HCT116 (cell line): Measurements from ENCODE around the gene DAAM1. TPM values are rescaled to one million over a fixed set of nuclear protein-coding genes. Genes with fewer than 3 reads are reported as not detected.

Source experiments
- ATAC-seq: fragments of 200-7000 bp; cut with Tn5 transposase; 2 replicates; pipeline ENCODE4 v1.9.1; 2020; ENCODE audit warnings: mild to moderate bottlenecking, moderate library complexity
- BruUV-seq: library from RNA; stranded (reverse); fragments of 400-500 nt; replicated peaks from 2 replicates; lab custom pipeline; 2021; lab: Mats Ljungman, UMichigan
- CTCF ChIA-PET: fragments of 300-600 bp; sonication (Branson Sonifier 250); formaldehyde crosslinking; loops from one replicate; lab custom pipeline; 2021; ENCODE audit warnings: antibody characterized with exemption; lab: Charles Lee
- POLR2A ChIA-PET: fragments of 300-600, 350-600 bp; sonication (Branson Sonifier 250); formaldehyde crosslinking; loops from one replicate; lab custom pipeline; 2021; ENCODE audit warnings: antibody characterized with exemption; lab: Charles Lee
- RAD21 ChIA-PET, 2 experiments: fragments of 300-600 bp; sonication (Branson Sonifier 250); formaldehyde crosslinking; loops; one replicate each; lab custom pipeline; 2023; ENCODE audit warnings: low total read pairs in 2 of 2; ENCODE audit not compliant: uncharacterized antibody in 2 of 2, unreplicated experiment in 2 of 2, low non-redundant PET in 1 of 2; lab: Charles Lee
- DNase-seq: peaks from one replicate; pipeline ENCODE4 v3.0.0-alpha.2; 2010; ENCODE audit warnings: low read depth, low spot score
- H2AFZ ChIP-seq: fragments of 200-600 bp; shearing (Covaris generic), sonication (generic); 2 replicates; pipeline ENCODE4 v1.6.1; 2017; ENCODE audit warnings: low read depth, mixed run types, mixed read lengths, antibody characterized with exemption, low read length; ENCODE audit not compliant: poor library complexity, severe bottlenecking
- H3K27ac ChIP-seq: 2 replicates; pipeline ENCODE4 v1.5.1; 2012; ENCODE audit warnings: low read depth, low read length
- H3K27me3 ChIP-seq: fragments of 200-600 bp; sonication (generic); 2 replicates; pipeline ENCODE4 v1.6.1; 2016; ENCODE audit warnings: mixed run types, low read length, mixed read lengths; ENCODE audit not compliant: insufficient read depth
- H3K36me3 ChIP-seq, 2 experiments: fragments of 200-500 bp in 1 of 2; fragments of 200-600 bp in 1 of 2; sonication (Bioruptor generic) in 1 of 2; sonication (generic) in 1 of 2; 2 replicates each; pipeline versions ENCODE4 v1.5.1 to v1.6.1; 2014 to 2016; ENCODE audit warnings: low read length in 2 of 2, inconsistent platforms in 1 of 2, mixed read lengths in 1 of 2, mixed run types in 1 of 2; ENCODE audit not compliant: insufficient read depth in 2 of 2, control insufficient read depth in 1 of 2
- H3K4me1 ChIP-seq, 2 experiments: fragments of 200-600 bp in 1 of 2; sonication (generic) in 1 of 2; 2 replicates each; pipeline versions ENCODE4 v1.5.1 to v1.6.1; 2012 to 2017; ENCODE audit warnings: low read length in 2 of 2, inconsistent platforms in 1 of 2, mild to moderate bottlenecking in 1 of 2, mixed read lengths in 1 of 2, mixed run types in 1 of 2, moderate library complexity in 1 of 2; ENCODE audit not compliant: insufficient read depth in 2 of 2, control insufficient read depth in 1 of 2
- H3K4me2 ChIP-seq: fragments of 200-600 bp; sonication (generic); 2 replicates; pipeline ENCODE4 v1.6.1; 2017; ENCODE audit warnings: mixed run types, low read length, mixed read lengths
- H3K4me3 ChIP-seq, 2 experiments: fragments of 200-600 bp in 1 of 2; sonication (generic) in 1 of 2; replicated peaks in 1 of 2; 2 replicates each; pipeline ENCODE4 v1.5.1; 2011 to 2016; ENCODE audit warnings: low read length in 2 of 2, control low read depth in 1 of 2, low read depth in 1 of 2, mild to moderate bottlenecking in 1 of 2, mixed read lengths in 1 of 2, mixed run types in 1 of 2
- H3K79me2 ChIP-seq: fragments of 200-600 bp; sonication (generic); 2 replicates; pipeline ENCODE4 v1.6.1; 2017; ENCODE audit warnings: mild to moderate bottlenecking, mixed run types, low read length, moderate library complexity, mixed read lengths; ENCODE audit not compliant: insufficient read depth
- H3K9ac ChIP-seq: fragments of 200-600 bp; sonication (generic); 2 replicates; pipeline ENCODE4 v1.6.1; 2016; ENCODE audit warnings: low read length, mixed read lengths
- H3K9me2 ChIP-seq: fragments of 200-600 bp; sonication (generic), shearing (Covaris generic); 2 replicates; pipeline ENCODE4 v1.6.1; 2017; ENCODE audit warnings: mixed run types, mild to moderate bottlenecking, moderate library complexity; ENCODE audit not compliant: insufficient read depth
- H3K9me3 ChIP-seq, 2 experiments: fragments of 200-500 bp in 1 of 2; fragments of 200-600 bp in 1 of 2; sonication (Bioruptor generic) in 1 of 2; sonication (generic) in 1 of 2; 2 replicates each; pipeline ENCODE4 v1.6.1; 2014 to 2017; ENCODE audit warnings: low read length in 2 of 2, mixed read lengths in 2 of 2, inconsistent platforms in 1 of 2, low read depth in 1 of 2, mild to moderate bottlenecking in 1 of 2, mixed run types in 1 of 2, moderate library complexity in 1 of 2; ENCODE audit not compliant: control insufficient read depth in 1 of 2, insufficient read depth in 1 of 2
- H4K20me1 ChIP-seq: fragments of 200-600 bp; sonication (generic), shearing (Covaris generic); 2 replicates; pipeline ENCODE4 v1.6.1; 2017; ENCODE audit warnings: mixed run types, mild to moderate bottlenecking, moderate library complexity; ENCODE audit not compliant: insufficient read depth
- CBX3 ChIP-seq: IDR thresholded peaks from 2 replicates; pipeline ENCODE4 v1.6.1; 2012; ENCODE audit warnings: low read depth
- CEBPB ChIP-seq: IDR thresholded peaks from 2 replicates; pipeline ENCODE4 v1.6.1; 2012; ENCODE audit warnings: low read depth
- EZH2 ChIP-seq: fragments of 200-600 bp; sonication (generic); IDR thresholded peaks from 2 replicates; pipeline ENCODE4 v1.6.1; 2017; ENCODE audit warnings: antibody characterized with exemption, mixed run types
- EZH2phosphoT487 ChIP-seq: fragments of 200-600 bp; IDR thresholded peaks from 2 replicates; pipeline ENCODE4 v1.6.1; 2018; ENCODE audit warnings: antibody characterized with exemption, borderline replicate concordance
- JUND ChIP-seq: IDR thresholded peaks from 2 replicates; pipeline ENCODE4 v1.6.1; 2012
- POLR2AphosphoS5 ChIP-seq: IDR thresholded peaks from 2 replicates; pipeline ENCODE4 v1.6.1; 2011; ENCODE audit warnings: mild to moderate bottlenecking, low read depth, low read length, moderate library complexity
- RAD21 ChIP-seq: IDR thresholded peaks from 2 replicates; pipeline ENCODE4 v1.6.1; 2012; ENCODE audit warnings: low read depth, mild to moderate bottlenecking
- REST ChIP-seq: IDR thresholded peaks from 2 replicates; pipeline ENCODE4 v1.6.1; 2012; ENCODE audit warnings: low read depth
- SIN3A ChIP-seq: IDR thresholded peaks from 2 replicates; pipeline ENCODE4 v1.6.1; 2012; ENCODE audit warnings: low read depth
- SRF ChIP-seq: IDR thresholded peaks from 2 replicates; pipeline ENCODE4 v1.6.1; 2012; ENCODE audit warnings: low read depth
- YY1 ChIP-seq: IDR thresholded peaks from 2 replicates; pipeline ENCODE4 v1.6.1; 2011; ENCODE audit warnings: low read length, low read depth, moderate library complexity, mild to moderate bottlenecking; ENCODE audit not compliant: insufficient replicate concordance; ENCODE audit errors: extremely low read depth
- ZBTB33 ChIP-seq: IDR thresholded peaks from 2 replicates; pipeline ENCODE4 v1.6.1; 2011; ENCODE audit warnings: mild to moderate bottlenecking, low read length, moderate library complexity; ENCODE audit not compliant: insufficient replicate concordance; ENCODE audit errors: extremely low read depth
- ZNF274 ChIP-seq: fragments of 200-500 bp; sonication (Bioruptor generic); IDR thresholded peaks from 2 replicates; pipeline ENCODE4 v1.6.1; 2014; ENCODE audit warnings: mild to moderate bottlenecking, low read depth, low read length, inconsistent platforms
- intact Hi-C: fragments of 100-400 bp; cut with micrococcal nuclease; formaldehyde crosslinking; loops from 2 replicates; pipeline ENCODE4 v1.10.0; 2022
- total RNA-seq: library from RNA; stranded (reverse); gene quantifications from one replicate; pipeline ENCODE4 v1.2.1, GENCODE V29; 2021; ENCODE audit not compliant: unreplicated experiment
- TF ChIP-seq, protein P1 (sequence below), 3 experiments: fragments of 200-600 bp in 1 of 3; sonication (generic) in 1 of 3; IDR thresholded peaks in 2 of 3; conservative IDR thresholded peaks in 1 of 3; 2 replicates each; pipeline ENCODE4 v1.5.1; 2012 to 2017; ENCODE audit warnings: low read depth in 2 of 3, low read length in 2 of 3, antibody characterized with exemption in 1 of 3, borderline replicate concordance in 1 of 3, control low read depth in 1 of 3, mild to moderate bottlenecking in 1 of 3, mixed read lengths in 1 of 3, mixed run types in 1 of 3, moderate library complexity in 1 of 3; ENCODE audit not compliant: insufficient read depth in 1 of 3
- TF ChIP-seq, protein P2 (sequence below): IDR thresholded peaks from 2 replicates; pipeline ENCODE4 v1.6.1; 2012

Gene DAAM1
- total RNA-seq, 1 experiment from 2014 or later = 10.7 TPM

DNA sequence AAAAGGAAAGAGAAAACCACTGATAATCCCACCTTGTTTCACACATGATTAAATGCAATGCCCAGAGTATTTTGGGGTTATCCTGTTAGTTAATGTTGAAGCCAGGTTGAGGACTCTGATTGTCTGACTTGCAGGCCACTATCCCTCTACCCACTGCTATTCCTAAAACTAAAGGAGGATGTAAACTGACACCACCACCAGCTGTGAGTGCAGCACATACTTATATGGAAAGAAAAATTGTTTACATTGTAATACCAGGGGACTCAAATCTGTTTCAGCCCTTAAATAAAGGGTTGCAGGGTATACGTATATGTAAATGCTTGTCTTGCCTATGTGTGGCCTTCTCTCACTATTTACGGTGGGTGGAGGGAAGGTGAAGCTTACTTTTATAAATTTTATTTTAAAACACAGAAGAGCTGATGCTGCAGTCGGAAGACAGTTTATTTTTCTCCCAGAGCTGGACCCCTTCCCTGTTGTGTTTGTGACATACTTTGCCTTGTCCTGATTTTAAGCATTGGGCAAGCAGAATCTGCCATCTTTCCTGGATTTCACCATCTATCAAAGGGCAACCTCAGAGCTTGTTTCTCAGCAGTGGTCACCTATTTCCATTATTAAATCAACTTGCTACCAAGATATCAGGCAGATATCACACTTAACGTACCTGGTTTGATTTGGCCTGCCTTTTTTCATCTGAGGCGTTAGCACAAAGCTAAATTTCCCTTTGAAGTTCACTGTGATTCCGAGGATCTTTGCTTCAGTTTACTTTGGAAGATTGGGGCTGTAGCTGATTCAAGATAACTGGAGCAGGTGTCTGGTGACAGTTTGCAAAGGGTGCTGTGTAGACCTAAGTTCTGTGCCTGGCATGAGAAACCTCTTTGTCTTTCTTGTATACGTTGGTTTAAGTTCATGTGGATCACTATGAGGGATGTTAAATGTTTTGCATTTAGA, 25.2 kb downstream of the DAAM1 start (continued):
- TF ChIP-seq SIN3A (no peak), EZH2 (no peak), JUND (no peak)
- TF ChIP-seq, protein P1, sequence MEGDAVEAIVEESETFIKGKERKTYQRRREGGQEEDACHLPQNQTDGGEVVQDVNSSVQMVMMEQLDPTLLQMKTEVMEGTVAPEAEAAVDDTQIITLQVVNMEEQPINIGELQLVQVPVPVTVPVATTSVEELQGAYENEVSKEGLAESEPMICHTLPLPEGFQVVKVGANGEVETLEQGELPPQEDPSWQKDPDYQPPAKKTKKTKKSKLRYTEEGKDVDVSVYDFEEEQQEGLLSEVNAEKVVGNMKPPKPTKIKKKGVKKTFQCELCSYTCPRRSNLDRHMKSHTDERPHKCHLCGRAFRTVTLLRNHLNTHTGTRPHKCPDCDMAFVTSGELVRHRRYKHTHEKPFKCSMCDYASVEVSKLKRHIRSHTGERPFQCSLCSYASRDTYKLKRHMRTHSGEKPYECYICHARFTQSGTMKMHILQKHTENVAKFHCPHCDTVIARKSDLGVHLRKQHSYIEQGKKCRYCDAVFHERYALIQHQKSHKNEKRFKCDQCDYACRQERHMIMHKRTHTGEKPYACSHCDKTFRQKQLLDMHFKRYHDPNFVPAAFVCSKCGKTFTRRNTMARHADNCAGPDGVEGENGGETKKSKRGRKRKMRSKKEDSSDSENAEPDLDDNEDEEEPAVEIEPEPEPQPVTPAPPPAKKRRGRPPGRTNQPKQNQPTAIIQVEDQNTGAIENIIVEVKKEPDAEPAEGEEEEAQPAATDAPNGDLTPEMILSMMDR (IDR thresholded peaks at IDR 0.05 in 2 of 3, conservative IDR thresholded peaks at IDR 0.05 in 1 of 3; ENCODE audit: borderline replicate concordance in 1 of 3, insufficient read depth in 1 of 3, low read depth in 2 of 3, low read length in 2 of 3) = no peak

GRCh38 chr14:59214702-59215302, 26.3 kb downstream of the DAAM1 start:
- ChIA-PET RAD21 (interaction anchor here in 1 of 2 experiments (0.7 kb wide), 1 partner anchor 84 kb away, joined by 3 read pairs; no protein-coding TSS in a partner anchor), POLR2A (no interaction called here), CTCF (no interaction called here)
- no peak overlapping the region for H3K4me3 ChIP-seq
- no peaks in the 10 kb centered on the region for H3K27me3 ChIP-seq
- H3K9me3 ChIP-seq = no peaks in the 10 kb centered on the region
- no peaks in the 10 kb centered on the region for H3K9me2 ChIP-seq
- H4K20me1 ChIP-seq = no peaks in the 10 kb centered on the region
- H3K9ac ChIP-seq = no peak overlapping the region
- no peak overlapping the region for H3K4me2 ChIP-seq
- ATAC-seq = no peak
- H3K27ac ChIP-seq = no peak overlapping the region
- no peaks in the 10 kb centered on the region for H3K36me3 ChIP-seq
- intact Hi-C loops = no loop called here
- DNase-seq = no peak
- no peaks in the 10 kb centered on the region for H3K79me2 ChIP-seq
- BruUV-seq = no TSS peak
- no peak overlapping the region for H2AFZ ChIP-seq
- H3K4me1 ChIP-seq = no peaks in the 10 kb centered on the region
- TF ChIP-seq SRF = no peak
- no peak for TF ChIP-seq POLR2AphosphoS5
- no peak for TF ChIP-seq ZBTB33
- TF ChIP-seq EZH2 = no peak
- no peak for TF ChIP-seq SIN3A
- no peak for TF ChIP-seq RAD21
- no peak for TF ChIP-seq REST
- TF ChIP-seq EZH2phosphoT487 = no peak
- no peak for TF ChIP-seq YY1
- TF ChIP-seq ZNF274 = no peak
- TF ChIP-seq CEBPB = no peak
- no peak for TF ChIP-seq CBX3
- TF ChIP-seq, protein P2, sequence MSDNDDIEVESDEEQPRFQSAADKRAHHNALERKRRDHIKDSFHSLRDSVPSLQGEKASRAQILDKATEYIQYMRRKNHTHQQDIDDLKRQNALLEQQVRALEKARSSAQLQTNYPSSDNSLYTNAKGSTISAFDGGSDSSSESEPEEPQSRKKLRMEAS = no peak
